Adrenal gland (tissue), 5 donors: ENCODE measurements around the gene RDH16.

Experiments
- CTCF ChIP-seq, 6 experiments: fragments of 450-650 bp in 4 of 6; fragments of 200-600 bp in 2 of 6; sonication (generic) in 1 of 6; IDR thresholded peaks; 1 replicate in 5 of 6; 2 replicates in 1 of 6; pipeline versions ENCODE4 v1.5.1 to v1.8.0; 2016 to 2021; ENCODE audit warnings: antibody characterized with exemption in 6 of 6, mild to moderate bottlenecking in 2 of 6, moderate library complexity in 1 of 6
- POLR2A ChIP-seq, 2 donors: fragments of 450-650 bp; IDR thresholded peaks; one replicate each; pipeline ENCODE4 v1.6.1; 2017; ENCODE audit warnings: antibody characterized with exemption in 2 of 2, mild to moderate bottlenecking in 2 of 2, moderate library complexity in 1 of 2
- donor health status: DM: no; HTN: no; CAD: no.

- TF ChIP-seq CTCF (IDR thresholded peaks at IDR 0.05) (peak in 5 of 6 experiments; percentile 9 to 53 (median 34)), POLR2A (IDR thresholded peaks at IDR 0.05) (peak in 1 of 2 donors; percentile 35)
Observed at GRCh38 chr12:57005980-57006808, 48.8 kb upstream of the RDH16 start, which contains the start of gene ZBTB39.
